ENCODE measurements around the gene FBXL5. TPM values are rescaled to one million over a fixed set of nuclear protein-coding genes. Genes with fewer than 3 reads are reported as not detected.

Gene FBXL5
- total RNA-seq, 4 donors from 2014 or later = 95.9 to 191 (median 159) TPM

GRCh38 chr4:15691346-15692135, 36.4 kb upstream of the FBXL5 start:
- Histone ChIP-seq H3K4me3 (no peak overlapping the region), H3K4me1 (peaks cover 0 to 4% (median 0%) of the 10 kb centered on the region in 3 donors), H3K27me3 (no peaks in the 10 kb centered on the region), H3K9me3 (no peaks in the 10 kb centered on the region), H3K36me3 (peaks cover 0 to 28% of the 10 kb centered on the region in 2 donors), H3K27ac (peak overlapping the region in 2 of 4 donors; percentile 37 to 38)
- TF ChIP-seq POLR2A (IDR thresholded peaks at IDR 0.05) (no peak), EP300 (IDR thresholded peaks at IDR 0.05) (no peak), POLR2AphosphoS5 (IDR thresholded peaks at IDR 0.05) (no peak), CTCF (IDR thresholded peaks at IDR 0.05) (no peak)
- no peak for ATAC-seq
- 51 to 69% methylated on average over 3 of the region's 3 CpGs for WGBS, 2 donors (ENCODE audit: low coverage in 1 of 2)

GRCh38 chr4:15690020-15690809, 35.1 kb upstream of the FBXL5 start:
- TF ChIP-seq CTCF (IDR thresholded peaks at IDR 0.05) (no peak), EP300 (IDR thresholded peaks at IDR 0.05) (no peak), POLR2AphosphoS5 (IDR thresholded peaks at IDR 0.05) (no peak), POLR2A (IDR thresholded peaks at IDR 0.05) (no peak)
- Histone ChIP-seq H3K27ac (peak overlapping the region in 1 of 4 donors; percentile 14), H3K4me3 (no peak overlapping the region), H3K27me3 (no peaks in the 10 kb centered on the region), H3K9me3 (no peaks in the 10 kb centered on the region), H3K4me1 (peaks cover 0 to 4% (median 0%) of the 10 kb centered on the region in 3 donors), H3K36me3 (peaks cover 0 to 35% of the 10 kb centered on the region in 2 donors)
- WGBS, 2 donors (ENCODE audit: low coverage in 1 of 2) = 45 to 51% methylated on average over 4 to 7 of the region's 7 CpGs
- ATAC-seq = peak; percentile 51

- Histone ChIP-seq H3K27me3 (no peaks in the 10 kb centered on the region), H3K27ac (peak overlapping the region in 1 of 4 donors; percentile 14), H3K4me3 (no peak overlapping the region), H3K9me3 (no peaks in the 10 kb centered on the region), H3K4me1 (peaks cover 0 to 4% (median 2%) of the 10 kb centered on the region in 3 donors), H3K36me3 (peaks cover 0 to 42% of the 10 kb centered on the region in 2 donors)
- TF ChIP-seq EP300 (IDR thresholded peaks at IDR 0.05) = no peak
- no peak for TF ChIP-seq POLR2A (IDR thresholded peaks at IDR 0.05)
- TF ChIP-seq POLR2AphosphoS5 (IDR thresholded peaks at IDR 0.05) = no peak
- no peak for TF ChIP-seq CTCF (IDR thresholded peaks at IDR 0.05)
- no peak for ATAC-seq
- WGBS, 2 donors (ENCODE audit: low coverage in 1 of 2) = 89 to 92% methylated on average over 2 of the region's 2 CpGs
Measured at GRCh38 chr4:15689540-15689939, 34.4 kb upstream of the FBXL5 start.

GRCh38 chr4:15688051-15688450, 32.9 kb upstream of the FBXL5 start:
- no peak for ATAC-seq
- WGBS, 2 donors (ENCODE audit: low coverage in 1 of 2) = 57 to 69% methylated on average over 5 of the region's 5 CpGs
- Histone ChIP-seq H3K4me3 (no peak overlapping the region), H3K27ac (no peak overlapping the region), H3K27me3 (no peaks in the 10 kb centered on the region), H3K36me3 (peaks cover 0 to 44% of the 10 kb centered on the region in 2 donors), H3K9me3 (no peaks in the 10 kb centered on the region), H3K4me1 (peaks cover 2 to 17% (median 4%) of the 10 kb centered on the region in 3 donors)
- TF ChIP-seq POLR2A (IDR thresholded peaks at IDR 0.05) (no peak), EP300 (IDR thresholded peaks at IDR 0.05) (no peak), POLR2AphosphoS5 (IDR thresholded peaks at IDR 0.05) (no peak), CTCF (IDR thresholded peaks at IDR 0.05) (no peak)
